ENCODE results near the gene MLLT3. TPM values are rescaled to one million over a fixed set of nuclear protein-coding genes. Genes with fewer than 3 reads are reported as not detected.

Gene MLLT3
- total RNA-seq, 4 donors from 2014 or later: 4.0 to 6.4 (median 4.5) TPM

DNA sequence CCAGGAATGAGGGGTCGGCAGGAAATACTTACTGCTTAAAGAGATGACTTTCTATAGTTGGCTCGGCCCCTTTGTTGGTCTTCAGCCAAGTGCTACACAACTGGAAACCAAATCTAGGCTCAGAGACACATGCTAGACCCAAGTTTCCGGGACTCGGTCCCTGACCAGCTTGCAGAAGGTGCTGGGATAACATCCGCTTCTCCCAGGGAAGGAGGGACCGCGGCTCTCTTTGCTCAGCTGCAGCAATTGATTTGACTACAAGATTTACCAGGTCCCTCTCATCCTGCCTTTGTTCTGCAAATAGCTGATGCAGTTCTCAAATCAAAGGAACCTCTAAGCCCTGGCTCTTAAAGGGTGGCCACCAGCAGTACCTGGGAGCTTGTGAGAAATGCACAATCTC lies 314.7 kb downstream of the MLLT3 start:
- intact Hi-C loops (cut with DNase I; ENCODE audit: low total_unique reads) (no loop called here), in situ Hi-C loops (cut with MboI; ENCODE audit: low sequenced_read_pairs in 4 of 4) (no loop called here)
- Histone ChIP-seq H3K4me1 (no peaks in the 10 kb centered on the region), H3K9me3 (no peaks in the 10 kb centered on the region), H3K4me3 (no peak overlapping the region), H3K27ac (no peak overlapping the region), H3K27me3 (no peaks in the 10 kb centered on the region), H3K36me3 (no peaks in the 10 kb centered on the region)
- DNase-seq (no peak), ATAC-seq (no peak)
- TF ChIP-seq POLR2A (IDR thresholded peaks at IDR 0.05): no peak
- TF ChIP-seq, protein P1, sequence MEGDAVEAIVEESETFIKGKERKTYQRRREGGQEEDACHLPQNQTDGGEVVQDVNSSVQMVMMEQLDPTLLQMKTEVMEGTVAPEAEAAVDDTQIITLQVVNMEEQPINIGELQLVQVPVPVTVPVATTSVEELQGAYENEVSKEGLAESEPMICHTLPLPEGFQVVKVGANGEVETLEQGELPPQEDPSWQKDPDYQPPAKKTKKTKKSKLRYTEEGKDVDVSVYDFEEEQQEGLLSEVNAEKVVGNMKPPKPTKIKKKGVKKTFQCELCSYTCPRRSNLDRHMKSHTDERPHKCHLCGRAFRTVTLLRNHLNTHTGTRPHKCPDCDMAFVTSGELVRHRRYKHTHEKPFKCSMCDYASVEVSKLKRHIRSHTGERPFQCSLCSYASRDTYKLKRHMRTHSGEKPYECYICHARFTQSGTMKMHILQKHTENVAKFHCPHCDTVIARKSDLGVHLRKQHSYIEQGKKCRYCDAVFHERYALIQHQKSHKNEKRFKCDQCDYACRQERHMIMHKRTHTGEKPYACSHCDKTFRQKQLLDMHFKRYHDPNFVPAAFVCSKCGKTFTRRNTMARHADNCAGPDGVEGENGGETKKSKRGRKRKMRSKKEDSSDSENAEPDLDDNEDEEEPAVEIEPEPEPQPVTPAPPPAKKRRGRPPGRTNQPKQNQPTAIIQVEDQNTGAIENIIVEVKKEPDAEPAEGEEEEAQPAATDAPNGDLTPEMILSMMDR (IDR thresholded peaks at IDR 0.05 in 4 of 5, conservative IDR thresholded peaks at IDR 0.05 in 1 of 5): no peak

DNA sequence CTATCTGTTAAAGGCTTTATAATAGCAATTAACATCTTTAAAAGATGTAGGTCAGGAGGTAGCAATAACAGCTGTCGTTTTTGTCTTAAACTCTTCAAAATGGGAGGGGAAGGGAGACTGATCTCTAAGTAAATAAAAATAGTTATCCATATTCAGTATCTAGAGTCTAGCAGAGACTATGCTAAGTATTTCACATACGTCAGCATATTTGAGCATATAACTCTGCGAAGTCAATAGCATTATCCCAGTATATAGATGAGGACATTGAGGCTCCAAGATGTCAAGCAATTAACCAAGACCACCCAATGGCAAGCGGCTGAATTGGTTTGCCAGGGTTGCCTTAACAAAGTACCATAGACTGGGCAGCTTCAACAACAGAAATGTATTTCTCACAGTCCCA lies 316.8 kb downstream of the MLLT3 start:
- no peak for TF ChIP-seq POLR2A (IDR thresholded peaks at IDR 0.05)
- TF ChIP-seq, protein P1 (IDR thresholded peaks at IDR 0.05 in 4 of 5, conservative IDR thresholded peaks at IDR 0.05 in 1 of 5): no peak
- in situ Hi-C loops (cut with MboI; ENCODE audit: low sequenced_read_pairs in 4 of 4) (no loop called here), intact Hi-C loops (cut with DNase I; ENCODE audit: low total_unique reads) (no loop called here)
- H3K27ac ChIP-seq: no peak overlapping the region
- no peak overlapping the region for H3K4me3 ChIP-seq
- H3K27me3 ChIP-seq: no peaks in the 10 kb centered on the region
- H3K4me1 ChIP-seq: no peaks in the 10 kb centered on the region
- DNase-seq: no peak
- no peak for ATAC-seq
- no peaks in the 10 kb centered on the region for H3K36me3 ChIP-seq
- no peaks in the 10 kb centered on the region for H3K9me3 ChIP-seq

DNA sequence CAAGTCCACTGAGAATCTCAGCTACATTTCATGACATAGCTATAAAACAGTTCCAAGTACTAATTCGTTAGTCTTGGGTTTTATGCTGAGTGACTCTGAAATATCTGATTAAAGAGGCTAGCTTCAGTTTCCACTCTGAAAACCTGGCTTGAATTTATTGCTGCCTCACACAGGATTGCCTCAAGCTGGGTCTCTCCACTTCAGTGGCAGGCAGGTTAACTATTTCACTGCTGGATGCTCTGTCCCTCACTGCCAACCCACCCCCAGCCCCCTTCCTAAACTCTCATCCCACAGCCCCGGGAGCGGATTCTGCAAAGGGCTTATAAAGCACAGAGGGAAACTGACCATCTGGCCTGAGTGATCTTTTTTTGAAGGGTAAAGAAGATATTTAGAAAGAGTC lies 318.3 kb downstream of the MLLT3 start:
- no peak overlapping the region for H3K27ac ChIP-seq
- TF ChIP-seq POLR2A (IDR thresholded peaks at IDR 0.05): no peak
- TF ChIP-seq, protein P1 (IDR thresholded peaks at IDR 0.05 in 4 of 5, conservative IDR thresholded peaks at IDR 0.05 in 1 of 5): no peak
- H3K36me3 ChIP-seq: no peaks in the 10 kb centered on the region
- H3K9me3 ChIP-seq: no peaks in the 10 kb centered on the region
- in situ Hi-C loops (cut with MboI; ENCODE audit: low sequenced_read_pairs in 4 of 4): no loop called here
- no peaks in the 10 kb centered on the region for H3K27me3 ChIP-seq
- ATAC-seq (no peak), DNase-seq (no peak)
- no peaks in the 10 kb centered on the region for H3K4me1 ChIP-seq
- intact Hi-C loops (cut with DNase I; ENCODE audit: low total_unique reads): no loop called here
- H3K4me3 ChIP-seq: no peak overlapping the region

DNA sequence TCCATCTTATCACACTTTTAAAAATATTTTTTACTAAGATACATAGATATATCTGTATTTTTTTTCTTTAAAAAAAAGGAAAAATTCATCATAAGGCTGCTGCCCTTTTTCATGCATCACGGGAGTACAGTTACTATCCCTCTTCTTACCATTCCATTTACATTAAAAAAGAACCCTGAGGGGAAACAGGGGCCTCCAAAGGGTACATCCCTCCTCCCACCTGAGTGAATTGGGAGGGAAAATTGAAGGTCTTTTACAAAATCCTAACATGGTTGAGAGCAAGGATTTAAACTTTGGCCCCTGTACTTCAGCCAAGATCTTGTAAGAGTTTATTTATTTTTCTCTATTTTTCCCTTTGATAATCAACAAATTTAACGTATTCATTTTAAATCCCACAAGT lies 319.2 kb downstream of the MLLT3 start:
- H3K27me3 ChIP-seq: no peaks in the 10 kb centered on the region
- H3K27ac ChIP-seq: no peak overlapping the region
- no peak overlapping the region for H3K4me3 ChIP-seq
- H3K36me3 ChIP-seq: no peaks in the 10 kb centered on the region
- intact Hi-C loops (cut with DNase I; ENCODE audit: low total_unique reads) (no loop called here), in situ Hi-C loops (cut with MboI; ENCODE audit: low sequenced_read_pairs in 4 of 4) (no loop called here)
- TF ChIP-seq, protein P1 (IDR thresholded peaks at IDR 0.05 in 4 of 5, conservative IDR thresholded peaks at IDR 0.05 in 1 of 5): no peak
- TF ChIP-seq POLR2A (IDR thresholded peaks at IDR 0.05): no peak
- DNase-seq (no peak), ATAC-seq (no peak)
- H3K4me1 ChIP-seq: no peaks in the 10 kb centered on the region
- no peaks in the 10 kb centered on the region for H3K9me3 ChIP-seq

DNA sequence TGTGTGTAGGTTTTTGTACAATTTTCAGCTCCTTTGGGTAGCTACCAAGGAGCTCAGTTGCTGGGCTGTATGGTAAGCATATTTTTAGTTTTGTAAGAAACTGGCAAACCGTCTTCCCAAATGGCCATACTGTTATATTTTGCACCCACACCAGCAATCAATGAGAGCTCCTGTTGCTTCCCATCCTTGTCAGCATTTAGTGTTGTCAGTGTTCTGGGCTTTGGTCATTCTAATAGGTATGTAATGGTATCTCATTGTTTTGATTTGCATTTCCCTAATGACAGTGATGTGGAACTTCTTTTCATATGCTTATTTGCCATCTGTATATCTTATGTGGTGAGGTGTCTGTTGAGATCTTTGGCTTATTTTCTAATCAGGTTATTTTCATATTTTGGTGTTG lies 320.1 kb downstream of the MLLT3 start:
- Histone ChIP-seq H3K4me3 (no peak overlapping the region), H3K27ac (no peak overlapping the region), H3K27me3 (no peaks in the 10 kb centered on the region), H3K36me3 (no peaks in the 10 kb centered on the region), H3K4me1 (no peaks in the 10 kb centered on the region), H3K9me3 (no peaks in the 10 kb centered on the region)
- ATAC-seq (no peak), DNase-seq (no peak)
- intact Hi-C loops (cut with DNase I; ENCODE audit: low total_unique reads) (no loop called here), in situ Hi-C loops (cut with MboI; ENCODE audit: low sequenced_read_pairs in 4 of 4) (no loop called here)
- TF ChIP-seq, protein P1 (IDR thresholded peaks at IDR 0.05 in 4 of 5, conservative IDR thresholded peaks at IDR 0.05 in 1 of 5): no peak
- no peak for TF ChIP-seq POLR2A (IDR thresholded peaks at IDR 0.05)
